DMS 273 (cell line): Measurements from ENCODE around the gene SHC2.
"Not testable (repeated sequence)": the region's sequence is repeated elsewhere in the genome, so short reads cannot be mapped to it uniquely, and the experiment has no call there.

Experiments used
- DNase-seq: peaks from one replicate; lab custom pipeline; 2025; ENCODE audit not compliant: unreplicated experiment; lab: John Stamatoyannopoulos, UW

SHC2 gene

DNA sequence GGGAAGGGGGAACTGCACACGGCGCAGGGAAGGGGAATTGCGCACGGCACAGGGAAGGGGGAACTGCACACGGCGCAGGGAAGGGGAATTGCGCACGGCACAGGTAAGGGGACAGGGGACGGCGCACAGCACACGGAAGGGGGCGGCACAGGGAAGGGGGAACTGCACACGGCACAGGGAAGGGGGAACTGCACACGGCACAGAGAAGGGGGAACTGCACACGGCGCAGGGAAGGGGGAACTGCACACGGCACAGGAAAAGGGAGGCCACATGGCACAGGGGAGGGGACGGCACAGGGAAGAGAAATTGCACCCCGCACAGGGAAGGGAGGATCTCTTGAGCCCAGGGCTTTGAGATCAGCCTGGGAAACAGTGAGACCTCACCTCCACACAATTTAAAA is 33.2 kb downstream of the SHC2 start:
- DNase-seq: not testable (repeated sequence)

DNA sequence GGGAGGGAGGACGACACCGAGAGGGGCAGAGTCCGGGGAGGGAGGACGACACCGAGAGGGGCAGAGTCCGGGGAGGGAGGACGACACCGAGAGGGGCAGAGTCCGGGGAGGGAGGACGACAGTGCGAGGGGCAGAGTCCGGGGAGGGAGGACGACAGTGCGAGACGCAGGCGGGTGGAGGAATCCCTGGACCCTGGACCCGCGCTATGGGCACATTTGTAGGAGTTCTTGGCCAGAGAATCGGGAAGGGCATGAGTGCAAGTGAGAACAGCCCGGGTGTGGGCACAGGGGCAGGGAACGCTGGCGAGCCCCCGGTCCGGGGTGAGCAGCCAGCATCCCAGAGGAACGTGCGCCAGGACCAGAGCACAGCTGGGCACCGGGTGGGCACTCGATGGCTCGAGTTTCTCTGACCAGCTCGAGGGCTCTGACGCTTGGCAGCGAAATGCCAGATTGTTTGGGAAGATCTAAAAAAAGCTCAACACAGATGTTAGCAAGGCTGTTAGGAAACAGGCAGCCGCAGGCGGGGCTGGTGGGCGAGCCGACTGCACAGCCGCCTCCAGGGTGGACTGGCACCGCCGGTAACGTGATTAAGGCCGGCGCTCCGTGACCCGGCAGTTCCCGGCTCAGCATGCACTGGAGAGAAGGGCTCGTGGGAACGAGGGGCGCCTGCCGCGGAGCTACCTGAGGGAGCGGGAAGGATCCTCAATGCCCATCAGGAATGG is 33.9 kb downstream of the SHC2 start:
- DNase-seq: peak; percentile 72

DNA sequence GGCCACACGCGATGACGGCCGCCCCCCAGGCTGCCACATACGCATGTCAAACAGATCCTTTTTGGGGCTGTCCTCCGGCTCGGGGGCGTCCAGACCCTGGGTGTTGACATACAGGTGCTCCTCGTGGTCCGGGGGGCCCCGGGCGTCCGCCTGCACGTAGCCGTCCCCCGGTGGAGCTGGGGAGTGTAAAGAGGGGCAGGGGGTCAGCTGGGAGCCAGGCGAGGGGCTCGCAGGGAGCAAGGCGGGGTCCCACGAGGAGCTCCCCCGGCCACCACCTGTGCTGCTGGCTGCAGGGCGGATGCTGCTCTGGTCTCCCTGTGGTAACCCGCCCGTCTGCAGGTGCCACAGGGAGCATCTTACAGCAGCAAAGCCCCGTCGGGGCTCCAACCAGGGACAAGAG is 35.8 kb downstream of the SHC2 start:
- no peak for DNase-seq

DNA sequence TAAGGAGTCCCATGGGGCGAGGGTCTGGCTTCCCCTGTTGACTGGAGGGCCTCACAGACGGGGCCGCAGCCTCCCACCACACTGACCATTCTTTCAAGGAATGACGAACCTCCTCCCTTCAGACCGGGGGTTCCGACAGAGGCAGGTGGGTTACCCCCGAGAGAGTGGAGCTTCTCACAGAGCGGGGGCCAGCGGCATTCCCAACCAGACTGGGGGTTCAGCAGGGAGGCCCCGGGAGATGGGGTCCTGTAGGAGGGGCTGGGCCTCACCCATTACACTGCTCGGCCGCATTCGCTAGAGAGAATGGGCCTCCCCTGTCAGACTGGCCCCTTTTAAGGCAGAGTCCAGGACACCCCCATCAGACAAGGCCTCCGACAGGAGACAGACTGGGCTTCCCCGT is 36.3 kb downstream of the SHC2 start:
- DNase-seq: no peak

DNA sequence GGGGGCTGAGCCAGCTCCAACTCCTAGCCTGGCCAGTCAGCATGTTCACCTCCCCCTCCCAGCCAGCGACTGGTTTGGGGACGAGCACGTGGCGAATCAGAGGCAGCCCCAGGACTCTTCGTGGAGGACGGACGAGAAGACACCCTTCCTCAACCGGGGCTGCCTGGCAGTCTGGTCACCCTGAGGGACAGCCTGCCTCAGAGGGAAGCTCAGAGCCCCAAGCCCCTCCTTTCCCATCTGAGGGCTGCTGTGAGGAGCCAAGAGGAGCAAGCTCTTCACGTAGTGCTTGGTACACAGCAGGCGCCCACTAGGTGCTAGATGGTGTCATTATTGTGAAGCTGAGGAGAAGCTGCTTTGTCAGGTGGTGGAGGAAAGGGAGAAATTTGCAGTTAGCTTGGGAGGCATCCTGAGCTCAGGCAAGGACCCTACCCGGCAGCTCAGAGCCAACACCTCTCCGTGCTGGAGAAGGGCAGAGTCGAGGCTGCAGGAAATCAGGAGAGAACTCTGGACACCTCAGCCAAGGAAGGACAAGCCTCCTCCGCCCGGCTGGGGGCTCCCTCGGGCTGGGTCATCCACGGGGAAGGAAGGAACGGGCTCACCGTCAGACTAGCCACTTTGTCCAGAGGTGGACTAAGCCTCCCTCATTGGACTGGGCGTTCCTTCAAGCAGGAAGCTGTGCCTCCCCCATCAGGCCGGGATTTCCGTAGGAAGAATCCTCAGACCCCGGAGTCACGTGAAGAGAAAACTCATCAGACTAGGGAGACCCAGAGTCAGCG is 37.0 kb downstream of the SHC2 start:
- no peak for DNase-seq

DNA sequence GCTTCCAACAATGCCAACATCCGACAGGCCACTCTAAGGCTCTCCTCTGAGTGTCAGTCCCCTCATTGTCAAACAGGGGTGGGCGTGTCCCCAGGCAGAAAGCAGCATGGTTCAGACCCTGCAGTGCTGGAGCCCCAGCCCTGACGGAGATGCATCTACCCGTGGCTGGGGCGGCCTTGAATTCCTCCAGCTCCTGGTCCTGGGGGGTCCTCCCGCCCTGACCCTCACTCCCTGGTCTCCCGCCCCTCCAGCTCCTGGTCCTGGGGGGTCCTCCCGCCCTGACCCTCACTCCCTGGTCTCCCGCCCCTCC is 38.0 kb downstream of the SHC2 start:
- not testable (repeated sequence) for DNase-seq

DNA sequence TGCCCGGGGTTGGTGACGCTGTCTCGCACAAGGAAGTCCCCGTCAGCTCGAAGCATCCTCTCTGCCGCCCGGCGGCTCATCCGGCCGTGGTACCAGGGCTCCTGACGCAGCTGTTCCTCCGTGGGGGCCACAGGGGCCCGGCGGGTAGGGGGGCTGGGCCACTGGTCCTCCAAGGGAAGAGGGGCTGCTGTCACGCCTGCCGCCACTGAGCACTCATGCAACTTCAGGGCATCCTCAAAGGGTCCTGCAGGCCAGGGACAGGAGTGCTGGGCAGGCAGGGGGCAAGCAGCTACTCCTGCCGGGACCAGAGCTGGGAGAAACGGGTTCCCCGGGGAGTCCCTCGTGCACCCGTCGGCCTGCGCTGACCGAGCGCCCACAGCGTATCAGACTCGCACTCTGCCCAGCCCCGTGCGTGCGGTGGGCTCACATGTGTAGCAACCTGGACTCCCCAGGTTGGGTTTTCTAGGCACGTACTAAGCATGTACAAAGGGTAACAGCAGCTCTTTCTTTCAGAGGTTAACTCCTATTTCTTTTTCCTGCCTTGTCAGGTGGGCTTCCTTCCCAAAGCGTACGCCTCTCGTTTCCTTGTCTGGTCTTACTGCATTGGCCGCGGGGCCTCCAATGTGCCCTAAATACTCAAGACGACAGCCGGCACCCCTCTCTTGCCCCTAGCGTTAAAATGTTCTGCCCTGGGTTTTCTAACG is 38.5 kb downstream of the SHC2 start:
- DNase-seq: no peak

DNA sequence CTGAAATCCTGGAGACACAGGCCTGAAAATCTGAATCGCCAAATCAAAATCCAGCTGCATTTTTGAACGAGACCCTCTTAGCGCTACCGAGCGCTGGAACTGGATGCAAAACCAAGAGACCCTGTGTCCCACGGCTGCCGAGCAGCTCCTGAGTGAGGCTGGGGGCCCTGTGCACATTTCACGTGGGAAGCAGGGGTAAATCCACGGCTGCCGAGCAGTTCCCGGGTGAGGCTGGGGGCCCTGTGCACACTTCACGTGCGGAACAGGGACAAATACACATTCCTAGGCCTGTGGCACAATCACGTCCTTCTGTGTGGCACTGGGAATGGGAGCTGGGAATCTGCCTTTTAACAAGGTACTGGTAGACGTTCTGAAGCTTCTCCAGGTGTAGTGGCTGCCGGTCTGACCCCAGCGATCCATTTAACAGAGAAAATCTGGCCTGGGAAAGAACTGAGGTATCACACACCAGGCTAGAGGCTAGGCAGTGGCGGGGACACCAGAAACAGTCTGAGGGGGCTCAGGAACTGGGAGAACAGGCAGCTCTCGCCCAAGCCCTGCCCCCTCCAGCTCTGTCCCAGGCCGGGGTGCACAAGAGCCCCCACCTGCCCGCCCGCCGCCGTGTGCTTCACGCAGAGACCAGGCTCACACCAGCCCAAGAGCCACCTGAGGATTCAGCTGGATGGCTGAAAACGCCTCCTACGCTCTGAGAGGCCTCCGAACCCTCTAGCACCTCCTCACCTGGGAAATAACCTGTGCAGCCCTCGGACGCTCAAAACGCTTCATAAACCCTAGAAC is 40.9 kb downstream of the SHC2 start:
- DNase-seq: no peak

DNA sequence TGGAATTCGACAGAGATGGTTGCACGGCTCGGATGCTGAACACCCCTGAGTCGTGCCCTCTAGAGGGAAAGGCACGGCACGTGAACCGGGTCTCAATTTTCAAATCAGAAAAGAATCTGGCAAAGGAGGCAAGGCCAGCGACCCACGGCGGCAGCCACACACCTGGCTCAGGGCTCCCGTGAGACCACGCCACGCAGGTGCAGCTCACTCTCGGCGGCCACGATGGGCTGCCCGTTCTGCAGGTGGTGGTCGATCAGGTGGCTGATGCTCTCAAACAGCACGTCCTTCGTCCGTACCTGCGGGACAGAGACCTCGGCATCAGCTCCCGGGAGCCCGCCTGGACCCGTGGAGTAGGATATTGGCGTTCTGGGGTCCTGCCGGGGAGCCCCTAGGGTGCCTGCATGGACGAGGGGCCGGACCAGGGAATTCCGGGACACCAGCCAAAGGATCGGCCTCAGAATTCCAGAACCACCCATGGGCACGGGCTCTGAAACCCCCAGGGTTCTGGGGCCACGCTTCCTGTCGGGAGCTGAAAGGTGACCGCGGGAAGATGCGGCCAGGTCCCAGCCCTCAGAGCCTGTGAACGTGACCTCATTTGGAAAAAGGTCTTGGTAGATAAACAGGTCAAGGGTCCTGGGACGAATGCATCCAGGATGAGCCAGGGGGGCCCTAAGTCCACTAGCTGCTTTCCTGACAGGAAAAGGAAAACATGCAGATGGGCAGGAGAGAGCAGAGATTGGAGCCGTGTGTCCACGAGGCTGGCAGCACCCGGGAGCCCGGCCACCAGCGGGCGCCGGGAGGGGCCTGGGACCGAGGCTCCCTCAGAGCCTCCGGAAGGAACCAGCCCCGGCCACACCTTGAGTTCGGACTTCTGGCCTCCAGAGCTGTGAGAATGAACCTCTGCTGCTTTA is 41.8 kb downstream of the SHC2 start:
- DNase-seq: no peak

DNA sequence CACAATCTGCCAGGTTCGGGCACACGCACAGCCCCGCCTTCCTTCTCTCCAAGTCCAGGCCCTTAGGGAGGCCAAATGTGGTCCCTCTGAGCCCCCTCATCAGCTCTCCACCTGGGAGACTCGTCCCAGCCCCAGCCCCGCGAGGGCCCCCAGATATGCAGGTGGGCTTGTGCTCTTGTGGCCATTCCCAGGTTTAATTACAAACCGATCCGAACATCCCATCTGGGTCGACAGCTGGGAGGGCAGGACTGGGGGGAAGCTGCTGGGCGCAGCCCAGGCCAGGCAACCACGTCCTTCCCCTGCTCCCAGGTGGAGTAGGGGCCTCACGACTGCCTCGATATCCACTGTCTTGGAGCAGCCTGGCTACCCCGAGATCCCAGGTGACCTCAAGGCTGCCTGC is 44.4 kb downstream of the SHC2 start:
- DNase-seq: peak; percentile 53

DNA sequence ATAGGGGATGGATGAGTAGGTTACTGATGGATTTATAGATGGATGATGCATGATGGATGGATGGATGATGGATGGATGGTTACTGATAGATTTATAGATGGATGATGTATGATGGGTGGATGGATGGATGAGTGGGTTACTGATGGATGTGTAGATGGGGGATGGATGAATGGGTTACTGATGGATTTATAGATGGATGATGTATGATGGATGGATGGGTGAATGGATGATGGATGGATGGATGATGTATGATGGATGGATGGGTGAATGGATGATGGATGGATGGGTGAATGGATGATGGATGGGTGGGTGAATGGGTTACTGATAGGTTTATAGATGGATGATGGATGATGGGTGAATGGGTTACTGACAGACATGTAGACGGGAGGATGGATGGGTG is 45.5 kb downstream of the SHC2 start:
- no peak for DNase-seq

DNA sequence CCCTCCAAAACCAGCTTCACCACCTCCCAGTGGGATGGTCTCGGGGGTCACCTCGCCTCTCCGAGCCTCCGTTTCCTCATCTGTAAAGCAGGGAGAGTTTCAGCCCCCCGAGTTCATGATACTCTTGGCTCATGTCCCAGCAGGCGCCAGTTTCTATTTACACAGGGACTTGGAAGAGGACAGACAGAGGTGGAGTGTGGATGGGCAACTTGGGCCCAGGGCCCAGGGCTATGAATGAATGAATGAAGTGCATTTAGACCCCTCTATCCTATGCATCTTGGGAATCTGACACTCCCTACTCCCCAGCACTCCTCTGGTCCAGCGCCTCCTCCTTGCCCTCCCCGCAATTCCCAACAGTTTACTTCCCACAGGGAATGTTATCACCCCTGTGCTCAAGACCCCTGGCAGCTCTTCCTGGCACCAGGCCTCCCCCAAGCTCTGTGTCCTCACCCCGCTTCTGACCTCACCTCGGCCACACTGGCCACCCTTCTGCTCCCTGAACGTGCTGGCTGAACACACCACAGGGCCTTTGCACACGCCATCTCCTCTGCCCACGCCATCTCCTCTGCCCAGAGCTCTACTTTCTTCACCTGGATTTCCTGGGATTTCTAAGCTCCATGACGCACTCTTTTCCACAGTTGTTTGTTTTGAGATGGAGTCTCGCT is 46.9 kb downstream of the SHC2 start:
- no peak for DNase-seq

DNA sequence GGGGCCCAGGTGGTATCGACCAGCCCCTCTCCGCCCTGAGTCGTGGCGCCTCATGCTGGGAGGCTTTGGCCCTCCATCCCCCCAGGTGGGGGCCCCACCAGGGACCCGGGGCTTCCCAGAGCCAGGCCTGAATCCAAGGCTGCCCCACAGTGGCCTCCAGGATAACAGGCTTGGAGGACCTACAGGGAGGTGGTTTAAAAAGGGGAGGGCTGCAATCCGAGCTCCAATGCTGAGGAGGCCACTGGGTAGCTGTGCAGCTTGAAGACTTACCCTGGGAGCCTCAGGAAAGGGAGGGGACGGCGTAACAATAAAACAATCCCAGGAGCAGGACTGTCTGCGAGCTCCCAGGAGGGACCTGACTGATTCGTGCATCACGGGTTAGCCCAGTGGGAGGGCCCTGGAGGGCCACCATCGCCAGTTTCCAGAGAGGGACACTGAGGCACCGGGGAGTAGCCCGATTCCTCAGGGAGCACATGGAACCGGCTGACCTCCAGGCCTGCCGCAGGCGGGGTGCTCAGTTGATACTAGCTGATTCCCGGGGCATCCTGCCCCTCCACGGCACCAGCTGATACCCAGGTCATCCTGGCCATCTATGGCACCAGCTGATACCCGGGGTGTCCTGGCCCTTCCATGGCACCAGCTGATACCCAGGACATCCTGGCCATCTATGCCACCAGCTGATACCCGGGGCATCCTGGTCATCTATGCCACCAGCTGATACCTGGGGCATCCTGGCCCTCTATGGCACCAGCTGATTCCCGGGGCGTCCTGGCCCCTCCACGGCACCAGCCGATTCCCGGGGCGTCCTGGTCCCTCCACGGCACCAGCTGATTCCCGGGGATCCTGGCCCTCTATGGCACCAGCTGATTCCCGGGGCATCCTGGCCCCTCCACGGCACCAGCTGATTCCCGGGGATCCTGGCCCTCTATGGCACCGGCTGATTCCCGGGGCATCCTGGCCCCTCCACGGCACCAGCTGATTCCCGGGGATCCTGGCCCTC is 48.2 kb downstream of the SHC2 start:
- peak; percentile 60 for DNase-seq

DNA sequence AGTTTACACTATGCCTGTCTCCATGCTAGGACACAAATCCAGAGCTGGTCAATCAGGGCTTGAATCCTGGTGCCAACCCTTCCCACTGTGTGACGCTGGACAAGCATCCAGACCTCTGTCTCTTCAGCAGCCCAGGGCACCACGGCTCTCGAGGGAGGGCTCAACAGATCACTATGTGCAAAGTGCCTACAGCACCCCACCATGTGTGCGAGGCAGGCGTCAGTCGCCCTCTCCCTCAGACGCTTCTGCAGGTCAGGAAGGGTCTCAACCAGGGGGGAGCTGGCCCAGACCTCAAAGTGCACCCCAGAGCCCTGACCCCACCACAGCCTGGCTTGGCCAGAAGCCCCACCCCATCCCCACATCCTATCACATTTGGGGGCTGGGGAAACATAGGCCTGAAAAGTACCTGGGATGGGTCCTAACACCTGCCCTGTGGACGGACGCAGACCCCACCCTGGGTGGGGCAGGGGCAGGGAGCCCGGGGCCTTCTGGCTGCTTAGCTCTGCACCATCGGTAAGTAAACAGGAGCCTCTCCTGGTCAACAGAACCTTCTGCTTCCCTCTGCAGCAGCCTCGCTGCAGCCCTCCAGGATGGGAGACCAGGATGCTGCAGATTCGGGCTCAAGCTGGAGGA is 49.0 kb downstream of the SHC2 start:
- no peak for DNase-seq

DNA sequence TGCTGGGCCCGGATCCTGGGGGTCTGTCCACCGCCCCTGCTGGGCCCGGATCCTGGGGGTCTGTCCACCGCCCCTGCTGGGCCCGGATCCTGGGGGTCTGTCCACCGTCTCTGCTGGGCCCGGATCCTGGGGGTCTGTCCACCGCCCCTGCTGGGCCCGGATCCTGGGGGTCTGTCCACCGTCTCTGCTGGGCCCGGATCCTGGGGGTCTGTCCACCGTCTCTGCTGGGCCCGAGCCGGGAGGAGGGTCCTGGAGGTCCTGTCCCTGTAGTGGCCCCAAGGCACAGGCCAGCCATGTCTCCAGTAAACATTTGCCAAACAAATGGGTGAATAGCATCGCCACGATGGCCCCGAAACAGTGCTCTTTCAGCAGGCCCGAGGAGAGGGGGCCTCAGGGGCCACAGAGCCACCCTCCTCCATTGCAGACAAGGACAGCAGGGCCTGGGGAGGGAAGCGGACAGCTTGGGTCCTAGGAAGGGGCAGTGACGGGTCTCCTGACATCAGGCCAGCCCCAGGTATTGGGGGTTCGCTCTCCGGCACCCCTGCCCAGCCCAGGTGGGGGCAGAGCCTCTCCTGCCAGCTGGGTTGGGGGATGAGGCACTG is 49.6 kb downstream of the SHC2 start:
- DNase-seq: not testable (repeated sequence)

DNA sequence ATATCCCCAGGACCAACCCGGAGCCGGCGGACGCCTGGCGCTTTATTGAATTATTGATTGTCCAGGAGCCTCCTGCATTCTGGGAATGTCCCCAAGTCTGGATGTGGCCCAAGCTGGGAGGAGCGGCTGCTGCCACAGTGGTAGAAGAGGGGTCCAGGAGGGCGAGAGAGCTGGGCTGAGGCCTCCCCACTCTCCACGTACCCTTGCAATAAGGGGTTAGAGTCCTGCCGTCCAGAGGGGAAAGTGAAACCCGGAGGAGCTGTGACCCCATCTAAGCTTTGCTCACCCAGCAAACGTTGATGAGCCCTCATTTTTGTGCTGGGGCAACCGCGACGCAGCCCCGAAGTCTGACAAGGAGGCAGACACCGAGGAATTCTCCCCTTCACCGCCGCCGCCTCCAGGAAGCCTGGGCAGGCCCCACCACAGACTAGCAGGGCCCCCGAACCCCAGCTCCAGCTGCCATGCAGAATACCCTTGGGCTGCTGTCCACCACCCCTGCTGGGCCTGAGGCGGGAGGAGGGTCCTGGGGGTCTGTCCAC is 50.5 kb downstream of the SHC2 start:
- no peak for DNase-seq

DNA sequence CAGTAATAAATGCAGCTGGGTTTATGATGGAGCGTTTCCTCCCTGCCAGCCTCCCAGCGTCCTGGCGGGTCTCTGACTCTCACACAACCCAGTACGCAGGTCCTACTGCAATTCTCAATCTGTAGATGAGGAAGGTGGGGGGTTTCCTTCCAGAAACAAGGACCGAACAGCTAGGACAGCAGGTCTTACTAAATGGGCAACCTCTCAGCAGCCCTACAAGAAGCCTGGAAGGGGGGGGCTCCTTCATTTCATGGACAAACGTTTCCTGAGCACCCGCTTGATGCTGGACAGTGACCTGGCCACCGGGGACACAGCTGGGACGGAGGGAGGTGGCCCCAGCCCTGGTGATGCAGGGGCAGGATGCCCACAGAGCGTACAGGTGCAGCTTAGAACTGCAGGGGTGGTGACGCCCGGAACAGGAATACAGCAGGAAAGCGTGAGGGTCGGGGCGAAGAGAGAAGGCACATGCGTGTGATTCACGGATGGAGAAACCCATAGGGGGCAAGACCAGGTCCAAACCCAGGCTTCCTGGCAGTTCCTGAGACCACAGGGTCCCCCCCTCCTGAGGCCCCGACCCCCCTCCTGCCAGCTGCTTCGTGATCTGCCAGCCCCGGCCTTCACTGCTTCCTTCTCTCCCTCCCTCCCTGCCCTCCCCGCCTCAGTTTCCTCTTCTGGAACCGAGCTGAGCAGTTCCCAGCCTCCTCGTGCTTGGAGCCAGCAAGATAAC is 51.2 kb downstream of the SHC2 start:
- peak; percentile 53 for DNase-seq
